HG03064 (cell line): Measurements from ENCODE around the gene FPR1.

Experiments used
- ATAC-seq: cut with Tn5 transposase; IDR thresholded peaks from one replicate; pipeline ENCODE4 v1.9.1; 2021; ENCODE audit warnings: low read depth; ENCODE audit not compliant: unreplicated experiment

FPR1 gene

GRCh38 chr19:51751655-51752054 is at the start of gene FPR1:
Gene FPR1 (minus strand): TSS chr19:51751878. CDS start chr19:51746994, 4,884 bp downstream.
- no peak for ATAC-seq

- no peak for ATAC-seq
Observed at GRCh38 chr19:51800473-51801244, 49.0 kb upstream of the FPR1 start.

GRCh38 chr19:51799774-51800472 is 48.2 kb upstream of the FPR1 start:
- no peak for ATAC-seq

- no peak for ATAC-seq
Observed at GRCh38 chr19:51799034-51799773, 47.5 kb upstream of the FPR1 start.

GRCh38 chr19:51798062-51798461 is 46.4 kb upstream of the FPR1 start:
- ATAC-seq: no peak

GRCh38 chr19:51797480-51797879 is 45.8 kb upstream of the FPR1 start:
- no peak for ATAC-seq

- no peak for ATAC-seq
Observed at GRCh38 chr19:51796195-51796679, 44.6 kb upstream of the FPR1 start.

- no peak for ATAC-seq
Observed at GRCh38 chr19:51794885-51795490, 43.3 kb upstream of the FPR1 start, which contains the start of gene FPR3. Gene FPR3 (plus strand): TSS chr19:51795157. CDS start chr19:51823749, 28,592 bp downstream.

- ATAC-seq: no peak
Observed at GRCh38 chr19:51793994-51794393, 42.3 kb upstream of the FPR1 start.

GRCh38 chr19:51792932-51793331 is 41.3 kb upstream of the FPR1 start:
- no peak for ATAC-seq

- ATAC-seq: no peak
Observed at GRCh38 chr19:51789061-51789795, 37.5 kb upstream of the FPR1 start.

GRCh38 chr19:51788029-51788428 is 36.4 kb upstream of the FPR1 start:
- ATAC-seq: no peak

GRCh38 chr19:51786646-51787494 is 35.2 kb upstream of the FPR1 start:
- ATAC-seq: no peak

GRCh38 chr19:51784922-51785690 is 33.4 kb upstream of the FPR1 start:
- no peak for ATAC-seq

GRCh38 chr19:51784109-51784785 is 32.6 kb upstream of the FPR1 start:
- ATAC-seq: no peak

- ATAC-seq: no peak
Observed at GRCh38 chr19:51783372-51783771, 31.7 kb upstream of the FPR1 start.

- no peak for ATAC-seq
Observed at GRCh38 chr19:51781999-51782398, 30.3 kb upstream of the FPR1 start.

- ATAC-seq: no peak
Observed at GRCh38 chr19:51780270-51780669, 28.6 kb upstream of the FPR1 start.
